K562 (cell line): ENCODE measurements around the gene MAP4K4. TPM values are rescaled to one million over a fixed set of nuclear protein-coding genes. Genes with fewer than 3 reads are reported as not detected.
A peak's percentile ranks its signal among the peaks of the same experiment; 100 is the strongest.

Experiments used
- ASH1L ChIP-seq: fragments of 450-650 bp; IDR thresholded peaks from 2 replicates; pipeline ENCODE4 v1.6.1; 2018; ENCODE audit warnings: borderline replicate concordance, mild to moderate bottlenecking, low read depth; ENCODE audit not compliant: partially characterized antibody
- CTCFL ChIP-seq: IDR thresholded peaks from 2 replicates; pipeline ENCODE4 v1.6.1; 2011; ENCODE audit warnings: borderline replicate concordance, low read depth, mild to moderate bottlenecking, moderate library complexity, low read length; ENCODE audit not compliant: insufficient read depth, poor library complexity, severe bottlenecking
- MXD1 ChIP-seq: fragments of 250-450 bp; sonication (Bioruptor Pico); IDR thresholded peaks from 2 replicates; pipeline ENCODE4 v1.8.0; 2021; ENCODE audit warnings: borderline replicate concordance, mild to moderate bottlenecking, moderate library complexity; ENCODE audit not compliant: poor library complexity, severe bottlenecking
- NBN ChIP-seq: fragments of 450-650 bp; IDR thresholded peaks from 2 replicates; pipeline ENCODE4 v1.6.1; 2016; ENCODE audit warnings: low read depth, mild to moderate bottlenecking
- NCOR1 ChIP-seq: fragments of 450-650 bp; IDR thresholded peaks from 2 replicates; pipeline ENCODE4 v1.6.1; 2016; ENCODE audit warnings: mild to moderate bottlenecking, moderate library complexity
- PHB2 ChIP-seq: fragments of 450-650 bp; IDR thresholded peaks from 2 replicates; pipeline ENCODE4 v1.6.1; 2017; ENCODE audit warnings: low read depth
- TEAD2 ChIP-seq: fragments of 450-650 bp; IDR thresholded peaks from 2 replicates; pipeline ENCODE4 v1.6.1; 2016; ENCODE audit warnings: missing genetic modification characterization, control low read depth, missing compliant biosample characterization
- ZC3H4 ChIP-seq: sonication (generic); formaldehyde crosslinking; IDR thresholded peaks from 2 replicates; pipeline ENCODE4 v1.9.0; 2021; ENCODE audit warnings: missing genetic modification reagents, borderline replicate concordance
- ZEB2 ChIP-seq: fragments of 450-650 bp; IDR thresholded peaks from 2 replicates; pipeline ENCODE4 v1.6.1; 2016
- ZKSCAN3 ChIP-seq: fragments of 250-450 bp; sonication (Bioruptor Pico); IDR thresholded peaks from 2 replicates; pipeline ENCODE4 v1.4.0; 2020
- ZNF436 ChIP-seq: fragments of 250-450, 450-650 bp; sonication (Bioruptor Pico); formaldehyde crosslinking; IDR thresholded peaks from 2 replicates; pipeline ENCODE4 v1.7.0; 2020; ENCODE audit warnings: mild to moderate bottlenecking
- polyA plus RNA-seq, 8 experiments: library from polyadenylated mRNA; depleted of rRNA in 4 of 8; stranded (reverse) in 5 of 8; unstranded in 3 of 8; fragments of >200 nt; fragmentation: Nextera tagmentation in 2 of 8; fragmentation: Illumina TruSeq in 1 of 8; extraction: Ambion mirVana in 2 of 8; extraction: Trizol in 1 of 8; gene quantifications; 2 replicates each; pipeline versions ENCODE4 v1.2.1 to v1.2.3, GENCODE V29; 2011 to 2014; ENCODE audit warnings: inconsistent platforms in 1 of 8, missing spikeins in 1 of 8
- total RNA-seq, 7 experiments: library from RNA; depleted of rRNA in 6 of 7; stranded (reverse); fragments of >200 nt in 6 of 7; fragmentation: Illumina TruSeq in 2 of 7; extraction: Trizol in 2 of 7; gene quantifications; 2 replicates each; pipeline versions ENCODE4 v1.2.1 to v1.2.3, GENCODE V29; 2011 to 2021; ENCODE audit warnings: low replicate concordance in 1 of 7
- TF ChIP-seq, protein P1 (sequence below): fragments of 450-650 bp; IDR thresholded peaks from 2 replicates; pipeline ENCODE4 v1.6.1; 2016; ENCODE audit warnings: mild to moderate bottlenecking, moderate library complexity
- TF ChIP-seq, protein P2 (sequence below): fragments of 450-650 bp; formaldehyde crosslinking; IDR thresholded peaks from 2 replicates; pipeline ENCODE4 v1.4.0; 2022; ENCODE audit warnings: missing genetic modification characterization

The MAP4K4 gene
- total and polyA plus RNA-seq, 9 of the 15 experiments (the other 6 are each of a cell fraction or from before 2014, with no cell fraction given): 7.6 to 76.4 (median 50.6) TPM

- TF ChIP-seq ZC3H4 (CRISPR knock-in tag): no peak
- TF ChIP-seq ZNF436 (CRISPR knock-in tag): no peak
- TF ChIP-seq, protein P1, sequence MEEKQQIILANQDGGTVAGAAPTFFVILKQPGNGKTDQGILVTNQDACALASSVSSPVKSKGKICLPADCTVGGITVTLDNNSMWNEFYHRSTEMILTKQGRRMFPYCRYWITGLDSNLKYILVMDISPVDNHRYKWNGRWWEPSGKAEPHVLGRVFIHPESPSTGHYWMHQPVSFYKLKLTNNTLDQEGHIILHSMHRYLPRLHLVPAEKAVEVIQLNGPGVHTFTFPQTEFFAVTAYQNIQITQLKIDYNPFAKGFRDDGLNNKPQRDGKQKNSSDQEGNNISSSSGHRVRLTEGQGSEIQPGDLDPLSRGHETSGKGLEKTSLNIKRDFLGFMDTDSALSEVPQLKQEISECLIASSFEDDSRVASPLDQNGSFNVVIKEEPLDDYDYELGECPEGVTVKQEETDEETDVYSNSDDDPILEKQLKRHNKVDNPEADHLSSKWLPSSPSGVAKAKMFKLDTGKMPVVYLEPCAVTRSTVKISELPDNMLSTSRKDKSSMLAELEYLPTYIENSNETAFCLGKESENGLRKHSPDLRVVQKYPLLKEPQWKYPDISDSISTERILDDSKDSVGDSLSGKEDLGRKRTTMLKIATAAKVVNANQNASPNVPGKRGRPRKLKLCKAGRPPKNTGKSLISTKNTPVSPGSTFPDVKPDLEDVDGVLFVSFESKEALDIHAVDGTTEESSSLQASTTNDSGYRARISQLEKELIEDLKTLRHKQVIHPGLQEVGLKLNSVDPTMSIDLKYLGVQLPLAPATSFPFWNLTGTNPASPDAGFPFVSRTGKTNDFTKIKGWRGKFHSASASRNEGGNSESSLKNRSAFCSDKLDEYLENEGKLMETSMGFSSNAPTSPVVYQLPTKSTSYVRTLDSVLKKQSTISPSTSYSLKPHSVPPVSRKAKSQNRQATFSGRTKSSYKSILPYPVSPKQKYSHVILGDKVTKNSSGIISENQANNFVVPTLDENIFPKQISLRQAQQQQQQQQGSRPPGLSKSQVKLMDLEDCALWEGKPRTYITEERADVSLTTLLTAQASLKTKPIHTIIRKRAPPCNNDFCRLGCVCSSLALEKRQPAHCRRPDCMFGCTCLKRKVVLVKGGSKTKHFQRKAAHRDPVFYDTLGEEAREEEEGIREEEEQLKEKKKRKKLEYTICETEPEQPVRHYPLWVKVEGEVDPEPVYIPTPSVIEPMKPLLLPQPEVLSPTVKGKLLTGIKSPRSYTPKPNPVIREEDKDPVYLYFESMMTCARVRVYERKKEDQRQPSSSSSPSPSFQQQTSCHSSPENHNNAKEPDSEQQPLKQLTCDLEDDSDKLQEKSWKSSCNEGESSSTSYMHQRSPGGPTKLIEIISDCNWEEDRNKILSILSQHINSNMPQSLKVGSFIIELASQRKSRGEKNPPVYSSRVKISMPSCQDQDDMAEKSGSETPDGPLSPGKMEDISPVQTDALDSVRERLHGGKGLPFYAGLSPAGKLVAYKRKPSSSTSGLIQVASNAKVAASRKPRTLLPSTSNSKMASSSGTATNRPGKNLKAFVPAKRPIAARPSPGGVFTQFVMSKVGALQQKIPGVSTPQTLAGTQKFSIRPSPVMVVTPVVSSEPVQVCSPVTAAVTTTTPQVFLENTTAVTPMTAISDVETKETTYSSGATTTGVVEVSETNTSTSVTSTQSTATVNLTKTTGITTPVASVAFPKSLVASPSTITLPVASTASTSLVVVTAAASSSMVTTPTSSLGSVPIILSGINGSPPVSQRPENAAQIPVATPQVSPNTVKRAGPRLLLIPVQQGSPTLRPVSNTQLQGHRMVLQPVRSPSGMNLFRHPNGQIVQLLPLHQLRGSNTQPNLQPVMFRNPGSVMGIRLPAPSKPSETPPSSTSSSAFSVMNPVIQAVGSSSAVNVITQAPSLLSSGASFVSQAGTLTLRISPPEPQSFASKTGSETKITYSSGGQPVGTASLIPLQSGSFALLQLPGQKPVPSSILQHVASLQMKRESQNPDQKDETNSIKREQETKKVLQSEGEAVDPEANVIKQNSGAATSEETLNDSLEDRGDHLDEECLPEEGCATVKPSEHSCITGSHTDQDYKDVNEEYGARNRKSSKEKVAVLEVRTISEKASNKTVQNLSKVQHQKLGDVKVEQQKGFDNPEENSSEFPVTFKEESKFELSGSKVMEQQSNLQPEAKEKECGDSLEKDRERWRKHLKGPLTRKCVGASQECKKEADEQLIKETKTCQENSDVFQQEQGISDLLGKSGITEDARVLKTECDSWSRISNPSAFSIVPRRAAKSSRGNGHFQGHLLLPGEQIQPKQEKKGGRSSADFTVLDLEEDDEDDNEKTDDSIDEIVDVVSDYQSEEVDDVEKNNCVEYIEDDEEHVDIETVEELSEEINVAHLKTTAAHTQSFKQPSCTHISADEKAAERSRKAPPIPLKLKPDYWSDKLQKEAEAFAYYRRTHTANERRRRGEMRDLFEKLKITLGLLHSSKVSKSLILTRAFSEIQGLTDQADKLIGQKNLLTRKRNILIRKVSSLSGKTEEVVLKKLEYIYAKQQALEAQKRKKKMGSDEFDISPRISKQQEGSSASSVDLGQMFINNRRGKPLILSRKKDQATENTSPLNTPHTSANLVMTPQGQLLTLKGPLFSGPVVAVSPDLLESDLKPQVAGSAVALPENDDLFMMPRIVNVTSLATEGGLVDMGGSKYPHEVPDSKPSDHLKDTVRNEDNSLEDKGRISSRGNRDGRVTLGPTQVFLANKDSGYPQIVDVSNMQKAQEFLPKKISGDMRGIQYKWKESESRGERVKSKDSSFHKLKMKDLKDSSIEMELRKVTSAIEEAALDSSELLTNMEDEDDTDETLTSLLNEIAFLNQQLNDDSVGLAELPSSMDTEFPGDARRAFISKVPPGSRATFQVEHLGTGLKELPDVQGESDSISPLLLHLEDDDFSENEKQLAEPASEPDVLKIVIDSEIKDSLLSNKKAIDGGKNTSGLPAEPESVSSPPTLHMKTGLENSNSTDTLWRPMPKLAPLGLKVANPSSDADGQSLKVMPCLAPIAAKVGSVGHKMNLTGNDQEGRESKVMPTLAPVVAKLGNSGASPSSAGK: no peak
- no peak for TF ChIP-seq NBN
- no peak for TF ChIP-seq ASH1L
- TF ChIP-seq TEAD2 (tag): peak; percentile 39; the same call in 1 of the 2 replicates
- TF ChIP-seq, protein P2, sequence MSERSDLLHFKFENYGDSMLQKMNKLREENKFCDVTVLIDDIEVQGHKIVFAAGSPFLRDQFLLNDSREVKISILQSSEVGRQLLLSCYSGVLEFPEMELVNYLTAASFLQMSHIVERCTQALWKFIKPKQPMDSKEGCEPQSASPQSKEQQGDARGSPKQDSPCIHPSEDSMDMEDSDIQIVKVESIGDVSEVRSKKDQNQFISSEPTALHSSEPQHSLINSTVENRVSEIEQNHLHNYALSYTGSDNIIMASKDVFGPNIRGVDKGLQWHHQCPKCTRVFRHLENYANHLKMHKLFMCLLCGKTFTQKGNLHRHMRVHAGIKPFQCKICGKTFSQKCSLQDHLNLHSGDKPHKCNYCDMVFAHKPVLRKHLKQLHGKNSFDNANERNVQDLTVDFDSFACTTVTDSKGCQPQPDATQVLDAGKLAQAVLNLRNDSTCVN (CRISPR knock-in tag): no peak
- TF ChIP-seq ZKSCAN3 (CRISPR knock-in tag): no peak
- TF ChIP-seq PHB2: no peak
- TF ChIP-seq NCOR1: peak; percentile 33; the same call in 1 of the 2 replicates
- no peak for TF ChIP-seq ZEB2
- no peak for TF ChIP-seq CTCFL
- no peak for TF ChIP-seq MXD1 (CRISPR knock-in tag)
Measured at GRCh38 chr2:101827246-101827645, 129.7 kb downstream of the MAP4K4 start (continued).
